SK-N-SH (cell line): ENCODE data around the gene KLF2.

Source experiments
- EP300 ChIP-seq, 2 experiments: IDR thresholded peaks; 2 replicates each; pipeline versions ENCODE4 v1.4.0 to v1.6.1; 2012; ENCODE audit warnings: borderline replicate concordance in 1 of 2, low read depth in 1 of 2, low read length in 1 of 2
- TF ChIP-seq, protein P1 (sequence below): fragments of 200-600 bp; sonication (generic); IDR thresholded peaks from 2 replicates; pipeline ENCODE4 v1.6.1; 2017; ENCODE audit warnings: antibody characterized with exemption, mild to moderate bottlenecking, moderate library complexity

- TF ChIP-seq, protein P1, sequence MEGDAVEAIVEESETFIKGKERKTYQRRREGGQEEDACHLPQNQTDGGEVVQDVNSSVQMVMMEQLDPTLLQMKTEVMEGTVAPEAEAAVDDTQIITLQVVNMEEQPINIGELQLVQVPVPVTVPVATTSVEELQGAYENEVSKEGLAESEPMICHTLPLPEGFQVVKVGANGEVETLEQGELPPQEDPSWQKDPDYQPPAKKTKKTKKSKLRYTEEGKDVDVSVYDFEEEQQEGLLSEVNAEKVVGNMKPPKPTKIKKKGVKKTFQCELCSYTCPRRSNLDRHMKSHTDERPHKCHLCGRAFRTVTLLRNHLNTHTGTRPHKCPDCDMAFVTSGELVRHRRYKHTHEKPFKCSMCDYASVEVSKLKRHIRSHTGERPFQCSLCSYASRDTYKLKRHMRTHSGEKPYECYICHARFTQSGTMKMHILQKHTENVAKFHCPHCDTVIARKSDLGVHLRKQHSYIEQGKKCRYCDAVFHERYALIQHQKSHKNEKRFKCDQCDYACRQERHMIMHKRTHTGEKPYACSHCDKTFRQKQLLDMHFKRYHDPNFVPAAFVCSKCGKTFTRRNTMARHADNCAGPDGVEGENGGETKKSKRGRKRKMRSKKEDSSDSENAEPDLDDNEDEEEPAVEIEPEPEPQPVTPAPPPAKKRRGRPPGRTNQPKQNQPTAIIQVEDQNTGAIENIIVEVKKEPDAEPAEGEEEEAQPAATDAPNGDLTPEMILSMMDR = no peak
- TF ChIP-seq EP300 (IDR thresholded peaks at IDR 0.05; ENCODE audit: borderline replicate concordance in 1 of 2, low read depth in 1 of 2, low read length in 1 of 2) = peak in 1 of 2 experiments; percentile 64; a peak in 1 of 4 replicates
Observed at GRCh38 chr19:16315825-16316505, 8.7 kb upstream of the KLF2 start.
